HEK293 (cell line): ENCODE results near the gene SYT13.

Experiments used
- ZBTB48 ChIP-seq: fragments of 450-650 bp; formaldehyde crosslinking; IDR thresholded peaks from 2 replicates; pipeline ENCODE4 v1.5.1; 2016; ENCODE audit warnings: missing biosample characterization, missing genetic modification characterization
- TF ChIP-seq, protein P1 (sequence below): fragments of 450-650 bp; formaldehyde crosslinking; IDR thresholded peaks from 2 replicates; pipeline ENCODE4 v1.5.1; 2016; ENCODE audit warnings: missing biosample characterization, missing genetic modification characterization
- TF ChIP-seq, protein P2 (sequence below): fragments of 450-650 bp; formaldehyde crosslinking; IDR thresholded peaks from 2 replicates; pipeline ENCODE4 v1.5.1; 2016; ENCODE audit warnings: missing biosample characterization, missing genetic modification characterization

DNA sequence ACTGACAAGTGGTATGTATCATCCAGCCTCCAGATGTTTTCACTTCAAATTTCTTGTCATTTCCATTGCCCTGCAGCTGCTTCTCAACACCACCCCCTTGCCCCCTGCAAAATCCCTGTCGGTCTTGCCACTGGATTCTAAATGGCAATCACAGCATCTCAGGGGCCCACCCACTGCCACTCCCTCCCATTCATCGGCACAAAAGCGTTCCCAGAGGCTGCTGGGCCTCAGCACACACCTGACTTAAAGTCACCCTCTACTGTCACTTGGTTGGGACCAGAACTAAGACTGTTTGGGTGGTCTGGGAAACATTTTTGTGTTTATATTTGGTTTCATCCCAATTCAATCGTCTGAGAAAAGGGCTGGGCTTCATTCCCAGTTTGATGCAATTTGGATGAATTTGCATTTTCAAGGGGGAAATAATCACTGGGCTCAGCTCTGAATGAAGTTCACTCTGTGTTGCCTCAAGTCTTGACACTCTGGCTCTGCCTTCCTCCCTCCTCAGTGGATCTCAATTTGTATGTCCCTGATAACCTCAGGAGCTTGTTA, 27.1 kb downstream of the SYT13 start:
- TF ChIP-seq, protein P1, sequence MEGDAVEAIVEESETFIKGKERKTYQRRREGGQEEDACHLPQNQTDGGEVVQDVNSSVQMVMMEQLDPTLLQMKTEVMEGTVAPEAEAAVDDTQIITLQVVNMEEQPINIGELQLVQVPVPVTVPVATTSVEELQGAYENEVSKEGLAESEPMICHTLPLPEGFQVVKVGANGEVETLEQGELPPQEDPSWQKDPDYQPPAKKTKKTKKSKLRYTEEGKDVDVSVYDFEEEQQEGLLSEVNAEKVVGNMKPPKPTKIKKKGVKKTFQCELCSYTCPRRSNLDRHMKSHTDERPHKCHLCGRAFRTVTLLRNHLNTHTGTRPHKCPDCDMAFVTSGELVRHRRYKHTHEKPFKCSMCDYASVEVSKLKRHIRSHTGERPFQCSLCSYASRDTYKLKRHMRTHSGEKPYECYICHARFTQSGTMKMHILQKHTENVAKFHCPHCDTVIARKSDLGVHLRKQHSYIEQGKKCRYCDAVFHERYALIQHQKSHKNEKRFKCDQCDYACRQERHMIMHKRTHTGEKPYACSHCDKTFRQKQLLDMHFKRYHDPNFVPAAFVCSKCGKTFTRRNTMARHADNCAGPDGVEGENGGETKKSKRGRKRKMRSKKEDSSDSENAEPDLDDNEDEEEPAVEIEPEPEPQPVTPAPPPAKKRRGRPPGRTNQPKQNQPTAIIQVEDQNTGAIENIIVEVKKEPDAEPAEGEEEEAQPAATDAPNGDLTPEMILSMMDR (tag by site-specific recombination): no peak
- no peak for TF ChIP-seq ZBTB48 (tag by site-specific recombination)
- TF ChIP-seq, protein P2, sequence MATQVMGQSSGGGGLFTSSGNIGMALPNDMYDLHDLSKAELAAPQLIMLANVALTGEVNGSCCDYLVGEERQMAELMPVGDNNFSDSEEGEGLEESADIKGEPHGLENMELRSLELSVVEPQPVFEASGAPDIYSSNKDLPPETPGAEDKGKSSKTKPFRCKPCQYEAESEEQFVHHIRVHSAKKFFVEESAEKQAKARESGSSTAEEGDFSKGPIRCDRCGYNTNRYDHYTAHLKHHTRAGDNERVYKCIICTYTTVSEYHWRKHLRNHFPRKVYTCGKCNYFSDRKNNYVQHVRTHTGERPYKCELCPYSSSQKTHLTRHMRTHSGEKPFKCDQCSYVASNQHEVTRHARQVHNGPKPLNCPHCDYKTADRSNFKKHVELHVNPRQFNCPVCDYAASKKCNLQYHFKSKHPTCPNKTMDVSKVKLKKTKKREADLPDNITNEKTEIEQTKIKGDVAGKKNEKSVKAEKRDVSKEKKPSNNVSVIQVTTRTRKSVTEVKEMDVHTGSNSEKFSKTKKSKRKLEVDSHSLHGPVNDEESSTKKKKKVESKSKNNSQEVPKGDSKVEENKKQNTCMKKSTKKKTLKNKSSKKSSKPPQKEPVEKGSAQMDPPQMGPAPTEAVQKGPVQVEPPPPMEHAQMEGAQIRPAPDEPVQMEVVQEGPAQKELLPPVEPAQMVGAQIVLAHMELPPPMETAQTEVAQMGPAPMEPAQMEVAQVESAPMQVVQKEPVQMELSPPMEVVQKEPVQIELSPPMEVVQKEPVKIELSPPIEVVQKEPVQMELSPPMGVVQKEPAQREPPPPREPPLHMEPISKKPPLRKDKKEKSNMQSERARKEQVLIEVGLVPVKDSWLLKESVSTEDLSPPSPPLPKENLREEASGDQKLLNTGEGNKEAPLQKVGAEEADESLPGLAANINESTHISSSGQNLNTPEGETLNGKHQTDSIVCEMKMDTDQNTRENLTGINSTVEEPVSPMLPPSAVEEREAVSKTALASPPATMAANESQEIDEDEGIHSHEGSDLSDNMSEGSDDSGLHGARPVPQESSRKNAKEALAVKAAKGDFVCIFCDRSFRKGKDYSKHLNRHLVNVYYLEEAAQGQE: no peak
